ENCODE results near the gene CX3CL1. TPM values are rescaled to one million over a fixed set of nuclear protein-coding genes. Genes with fewer than 3 reads are reported as not detected.

Gene CX3CL1
- total RNA-seq, 1 experiment from 2014 or later, result not detected

GRCh38 chr16:57345666-57346204 is 26.6 kb upstream of the CX3CL1 start:
- no peak overlapping the region for H3K9ac ChIP-seq (ENCODE audit: low read length)
- no peak overlapping the region for H3K4me2 ChIP-seq (ENCODE audit: low read length)
- no peak overlapping the region for H3K4me3 ChIP-seq (ENCODE audit: low read length)
- peaks cover 16% of the 10 kb centered on the region for H3K4me1 ChIP-seq (ENCODE audit: insufficient read depth, low read length)
- intact Hi-C loops (cut with micrococcal nuclease), result no loop called here
- H3F3A ChIP-seq (ENCODE audit: low read length, unreplicated experiment), result no peaks in the 10 kb centered on the region
- ChIA-PET CTCF (no interaction called here), POLR2A (ENCODE audit: unreplicated experiment) (no interaction called here)
- TF ChIP-seq EZH2phosphoT487 (IDR thresholded peaks at IDR 0.05; ENCODE audit: borderline replicate concordance, low read length) (no peak), CTCF (conservative IDR thresholded peaks at IDR 0.05; ENCODE audit: low read depth, low read length) (no peak)
- ATAC-seq (no peak), DNase-seq (no peak)
- H3K36me3 ChIP-seq (ENCODE audit: low read depth, low read length), result no peaks in the 10 kb centered on the region
- no peaks in the 10 kb centered on the region for H3K9me3 ChIP-seq (ENCODE audit: low read length)
- H3K9me2 ChIP-seq (replicated peaks; ENCODE audit: low read length), result no peaks in the 10 kb centered on the region
- H3K79me2 ChIP-seq (ENCODE audit: low read length), result no peaks in the 10 kb centered on the region
- no peak overlapping the region for H2AFZ ChIP-seq (ENCODE audit: low read length)
- H3K27me3 ChIP-seq (ENCODE audit: low read length), result no peaks in the 10 kb centered on the region
- H4K20me1 ChIP-seq (ENCODE audit: low read length), result no peaks in the 10 kb centered on the region
- no peak overlapping the region for H3K27ac ChIP-seq (ENCODE audit: low read length)
- no TSS peak for BruUV-seq (replicated peaks)

GRCh38 chr16:57347858-57348257 is 24.4 kb upstream of the CX3CL1 start:
- H3F3A ChIP-seq (ENCODE audit: low read length, unreplicated experiment), result no peaks in the 10 kb centered on the region
- no peaks in the 10 kb centered on the region for H3K9me3 ChIP-seq (ENCODE audit: low read length)
- no peak overlapping the region for H3K4me2 ChIP-seq (ENCODE audit: low read length)
- no peaks in the 10 kb centered on the region for H3K36me3 ChIP-seq (ENCODE audit: low read depth, low read length)
- no peak overlapping the region for H3K9ac ChIP-seq (ENCODE audit: low read length)
- no peaks in the 10 kb centered on the region for H3K9me2 ChIP-seq (replicated peaks; ENCODE audit: low read length)
- ATAC-seq, result no peak
- H3K79me2 ChIP-seq (ENCODE audit: low read length), result no peaks in the 10 kb centered on the region
- no peak overlapping the region for H2AFZ ChIP-seq (ENCODE audit: low read length)
- H4K20me1 ChIP-seq (ENCODE audit: low read length), result no peaks in the 10 kb centered on the region
- ChIA-PET POLR2A (ENCODE audit: unreplicated experiment) (no interaction called here), CTCF (interaction anchor here (0.5 kb wide), 1 partner anchor 789 kb away, joined by 9 read pairs; no protein-coding TSS in a partner anchor)
- intact Hi-C loops (cut with micrococcal nuclease), result no loop called here
- H3K27ac ChIP-seq (ENCODE audit: low read length), result no peak overlapping the region
- no peak overlapping the region for H3K4me3 ChIP-seq (ENCODE audit: low read length)
- no peaks in the 10 kb centered on the region for H3K27me3 ChIP-seq (ENCODE audit: low read length)
- TF ChIP-seq EZH2phosphoT487 (IDR thresholded peaks at IDR 0.05; ENCODE audit: borderline replicate concordance, low read length) (no peak), EZH2 (IDR thresholded peaks at IDR 0.05; ENCODE audit: low read length, unreplicated experiment) (no peak), CTCF (conservative IDR thresholded peaks at IDR 0.05; ENCODE audit: low read depth, low read length) (no peak)
- DNase-seq, result no peak
- peaks cover under 1% of the 10 kb centered on the region for H3K4me1 ChIP-seq (ENCODE audit: insufficient read depth, low read length)
- BruUV-seq (replicated peaks), result no TSS peak

- Histone ChIP-seq H3K9me3 (ENCODE audit: low read length) (no peaks in the 10 kb centered on the region), H3K4me2 (ENCODE audit: low read length) (no peak overlapping the region), H3F3A (ENCODE audit: low read length, unreplicated experiment) (no peaks in the 10 kb centered on the region), H2AFZ (ENCODE audit: low read length) (no peak overlapping the region), H3K4me3 (ENCODE audit: low read length) (no peak overlapping the region), H3K36me3 (ENCODE audit: low read depth, low read length) (no peaks in the 10 kb centered on the region), H4K20me1 (ENCODE audit: low read length) (no peaks in the 10 kb centered on the region), H3K27ac (ENCODE audit: low read length) (no peak overlapping the region), H3K4me1 (ENCODE audit: insufficient read depth, low read length) (no peaks in the 10 kb centered on the region), H3K27me3 (ENCODE audit: low read length) (no peaks in the 10 kb centered on the region), H3K79me2 (ENCODE audit: low read length) (no peaks in the 10 kb centered on the region), H3K9me2 (replicated peaks; ENCODE audit: low read length) (no peaks in the 10 kb centered on the region), H3K9ac (ENCODE audit: low read length) (no peak overlapping the region)
- intact Hi-C loops (cut with micrococcal nuclease), result no loop called here
- TF ChIP-seq EZH2 (IDR thresholded peaks at IDR 0.05; ENCODE audit: low read length, unreplicated experiment) (no peak), CTCF (conservative IDR thresholded peaks at IDR 0.05; ENCODE audit: low read depth, low read length) (no peak), EZH2phosphoT487 (IDR thresholded peaks at IDR 0.05; ENCODE audit: borderline replicate concordance, low read length) (no peak)
- no TSS peak for BruUV-seq (replicated peaks)
- CTCF ChIA-PET, result no interaction called here
- POLR2A ChIA-PET (ENCODE audit: unreplicated experiment), result no interaction called here
- no peak for ATAC-seq
- no peak for DNase-seq
These were observed 24.0 kb upstream of the CX3CL1 start for GRCh38 chr16:57348327-57348726.
